GM19328 (cell line): ENCODE data around the gene ARHGAP15.

Source experiments
- ATAC-seq: cut with Tn5 transposase; IDR thresholded peaks from one replicate; pipeline ENCODE4 v1.9.1; 2021; ENCODE audit warnings: mild to moderate bottlenecking, moderate library complexity; ENCODE audit not compliant: unreplicated experiment

Gene ARHGAP15

DNA sequence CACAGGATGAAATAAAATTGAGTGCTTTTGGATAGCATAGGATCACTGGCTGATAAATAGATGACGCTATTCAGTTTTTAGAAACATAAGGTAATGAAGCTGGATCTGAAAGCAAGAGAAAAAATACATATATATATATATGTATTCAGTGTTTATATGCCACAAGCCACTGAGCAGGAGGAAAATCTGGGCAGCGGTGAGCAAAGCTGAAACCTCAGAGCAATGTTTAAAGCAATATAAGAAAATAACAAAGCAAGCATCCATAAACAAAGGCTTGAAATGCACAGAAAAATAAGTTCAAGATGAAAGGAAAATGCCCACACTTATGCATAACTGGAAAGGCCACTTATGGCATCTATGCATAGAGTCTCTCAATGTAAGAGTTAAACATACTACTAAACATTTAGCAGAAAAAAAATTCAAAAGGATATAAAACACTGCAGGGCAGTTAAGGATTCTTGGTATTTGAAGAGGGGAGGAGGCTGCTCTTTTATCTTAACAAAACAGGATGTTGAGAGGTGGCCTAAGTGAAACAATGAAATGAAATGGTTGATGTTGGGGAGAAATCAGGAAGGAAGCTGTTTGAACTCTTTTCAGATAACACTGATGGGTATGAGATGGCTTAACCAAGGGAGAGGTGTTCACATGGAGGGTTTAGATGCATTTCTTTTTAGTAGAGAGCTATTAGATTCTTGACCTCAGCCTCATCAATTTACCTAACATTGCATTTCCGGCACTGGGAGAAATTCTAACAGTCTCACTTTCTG is 129.1 kb downstream of the ARHGAP15 start:
- no peak for ATAC-seq

DNA sequence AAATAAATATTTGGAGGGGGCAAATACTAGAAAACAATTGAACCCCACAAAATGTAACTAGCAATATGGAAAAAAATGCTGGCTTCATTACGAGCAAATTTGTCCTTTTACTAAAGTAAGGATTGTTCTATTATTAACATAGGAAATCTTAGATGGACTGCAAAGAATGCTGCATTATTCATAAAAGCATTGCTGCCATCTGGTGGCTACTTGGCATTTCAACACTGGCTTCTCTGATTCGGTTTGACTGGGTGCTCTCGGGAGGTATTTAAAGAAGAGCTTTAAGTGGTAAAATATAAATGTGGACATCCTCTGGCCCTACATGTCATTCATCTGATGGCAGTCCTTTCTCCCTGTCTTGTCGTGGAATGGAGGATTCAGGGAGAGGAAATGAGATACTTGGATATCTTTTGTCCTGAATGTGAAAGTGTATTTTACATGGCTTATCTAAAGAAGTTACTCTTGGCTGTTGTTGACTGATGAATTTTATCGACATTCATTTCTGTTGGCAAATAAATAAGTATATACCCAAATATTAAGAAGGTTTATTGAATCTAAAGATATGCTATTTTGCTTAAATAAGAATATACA is 130.2 kb downstream of the ARHGAP15 start:
- ATAC-seq: no peak

DNA sequence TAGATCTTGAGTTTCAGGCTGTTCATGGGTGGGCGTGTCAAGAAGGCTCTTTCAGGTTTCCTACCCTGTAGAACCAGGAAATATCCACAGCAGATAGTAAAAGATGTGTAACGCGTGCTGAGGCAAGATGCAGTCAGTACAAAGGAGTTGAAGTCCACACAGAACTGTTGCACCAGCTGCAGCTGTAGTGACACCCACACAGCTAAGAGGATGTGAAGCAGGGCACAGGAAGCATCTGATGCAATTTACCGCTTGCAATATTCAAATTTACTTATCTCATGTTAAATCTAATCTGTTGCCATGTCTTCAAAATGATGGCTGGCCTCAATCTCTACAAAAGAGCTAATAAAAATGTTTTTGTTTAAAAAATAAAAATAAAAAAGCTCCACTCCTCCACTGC is 132.8 kb downstream of the ARHGAP15 start:
- ATAC-seq: no peak

DNA sequence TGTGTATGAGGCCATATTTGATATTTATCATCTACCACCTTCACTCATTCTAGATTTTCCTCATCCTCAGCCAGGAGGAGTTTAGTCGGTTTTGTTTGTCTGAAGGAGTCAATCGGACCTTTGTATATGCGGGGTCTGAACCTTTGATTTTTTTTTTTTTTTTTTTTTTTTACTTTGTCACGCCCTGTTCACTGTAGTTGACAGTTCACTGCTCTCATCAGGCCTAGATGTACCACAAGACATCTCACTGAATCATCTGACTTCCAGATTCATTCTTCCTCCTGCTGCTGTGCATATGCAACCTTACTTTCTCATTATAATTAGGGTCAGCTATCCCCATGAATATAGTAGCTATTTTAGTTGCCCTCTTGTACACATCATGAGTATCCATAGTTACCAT is 133.2 kb downstream of the ARHGAP15 start:
- no peak for ATAC-seq

DNA sequence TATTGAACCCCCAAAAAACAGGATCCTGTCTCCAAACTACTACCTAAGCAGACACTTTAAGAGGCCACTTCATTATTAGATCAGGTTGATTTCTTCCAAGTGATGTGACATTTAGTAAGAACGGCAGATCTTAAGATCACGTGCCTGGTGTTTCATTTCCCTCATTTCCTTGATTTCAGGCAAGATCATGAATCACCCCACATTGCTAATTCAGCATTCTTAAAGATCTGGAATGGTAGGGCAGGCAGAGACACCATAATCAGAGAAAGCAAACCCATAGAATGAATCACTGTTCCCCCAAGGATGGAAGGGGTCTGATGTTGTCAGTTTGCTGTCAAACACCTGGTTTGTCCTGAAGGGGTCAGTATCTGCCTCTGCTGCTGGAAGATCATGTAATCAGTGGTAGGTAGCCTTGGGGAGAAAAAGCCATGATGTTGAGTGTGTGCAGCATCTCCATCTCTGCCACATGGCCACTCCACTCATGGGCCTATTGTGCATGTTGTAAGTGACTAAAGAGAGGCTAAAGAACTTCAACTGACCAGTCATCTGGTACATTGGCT is 133.9 kb downstream of the ARHGAP15 start:
- no peak for ATAC-seq

DNA sequence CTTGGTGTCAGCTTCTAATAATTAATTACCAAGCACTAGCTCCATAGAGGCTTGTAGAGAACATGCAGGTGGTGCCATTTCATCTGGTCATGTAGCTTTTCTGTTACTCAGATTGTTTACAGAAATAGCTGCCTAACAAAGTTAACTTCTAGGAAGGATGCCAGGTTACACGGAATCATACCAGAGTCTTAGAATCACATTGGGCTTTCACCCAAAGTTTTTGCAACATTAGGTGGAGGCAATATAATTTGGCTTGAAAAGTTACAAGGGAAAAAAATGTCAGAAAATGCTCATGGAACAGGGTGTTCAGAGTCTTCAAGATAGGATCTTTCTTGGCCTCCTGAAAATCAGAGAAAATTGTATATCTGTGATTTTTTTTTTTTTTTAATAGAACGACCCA is 135.6 kb downstream of the ARHGAP15 start:
- no peak for ATAC-seq

DNA sequence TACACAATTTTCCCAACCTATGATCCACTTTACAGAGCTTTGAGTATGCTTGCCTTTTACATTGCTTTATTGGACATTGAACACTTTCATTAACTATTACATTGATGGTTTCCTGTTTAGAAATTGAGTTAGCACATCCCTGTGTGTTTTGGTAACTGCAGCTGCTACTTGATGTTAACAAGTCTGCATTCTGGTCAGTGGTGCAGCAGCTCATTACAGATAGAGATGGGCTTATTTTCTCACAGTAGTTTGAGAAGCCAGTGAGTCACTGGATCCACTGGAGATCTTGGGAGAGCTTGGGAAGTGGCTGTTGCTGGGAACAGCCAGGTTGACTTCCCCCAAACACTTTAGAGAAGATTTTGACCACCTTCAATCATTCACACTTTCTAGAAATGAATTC is 150.5 kb downstream of the ARHGAP15 start:
- no peak for ATAC-seq

DNA sequence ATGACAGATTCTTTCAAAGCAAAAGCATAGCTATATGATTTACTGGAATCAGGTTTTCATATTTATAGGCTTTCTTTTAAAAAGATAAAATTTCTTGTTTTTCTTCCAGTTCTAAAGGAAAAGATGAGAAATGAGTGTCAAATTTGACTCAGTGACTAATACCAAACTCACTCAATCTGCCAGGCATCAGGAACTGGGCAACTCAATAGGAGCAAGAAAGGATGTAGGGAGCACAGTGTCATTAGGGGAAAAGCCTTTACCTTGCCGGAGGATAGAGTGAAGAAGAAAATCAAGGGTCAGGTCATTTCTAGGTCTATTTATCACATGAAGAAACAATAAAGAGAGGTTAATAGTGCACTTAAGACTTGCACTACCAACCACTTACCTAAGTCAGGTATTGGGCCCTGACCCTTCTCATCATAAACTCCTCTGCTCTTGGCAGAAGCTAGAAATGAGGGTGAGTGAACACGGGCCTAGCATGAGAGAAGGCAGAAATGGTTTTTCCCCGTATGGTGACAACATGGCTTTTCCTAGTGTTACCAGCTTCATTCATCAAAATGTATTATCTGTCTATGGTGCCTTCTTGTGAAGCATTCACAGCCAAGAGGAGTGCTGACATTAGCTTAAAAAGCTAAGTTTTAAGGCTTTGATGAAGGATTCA is 151.0 kb downstream of the ARHGAP15 start:
- no peak for ATAC-seq

DNA sequence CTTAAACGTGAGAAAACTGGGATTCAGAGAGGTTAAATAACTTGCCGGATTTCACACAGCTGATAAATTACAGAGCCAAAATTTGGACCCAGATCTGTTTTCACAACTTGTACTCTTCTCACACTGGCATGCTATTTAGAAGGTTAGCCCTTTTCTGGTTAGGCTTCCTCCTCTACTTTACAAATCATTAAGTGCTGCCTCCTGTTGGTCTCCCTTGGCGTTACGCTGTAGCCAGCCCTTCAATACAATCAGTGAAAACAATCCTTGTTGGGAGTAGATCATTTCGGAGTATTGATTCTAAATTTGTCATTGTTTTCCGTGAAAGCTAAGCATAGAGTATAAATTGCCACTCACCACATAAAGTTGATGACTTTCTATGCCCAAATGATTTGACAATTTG is 153.5 kb downstream of the ARHGAP15 start:
- no peak for ATAC-seq

DNA sequence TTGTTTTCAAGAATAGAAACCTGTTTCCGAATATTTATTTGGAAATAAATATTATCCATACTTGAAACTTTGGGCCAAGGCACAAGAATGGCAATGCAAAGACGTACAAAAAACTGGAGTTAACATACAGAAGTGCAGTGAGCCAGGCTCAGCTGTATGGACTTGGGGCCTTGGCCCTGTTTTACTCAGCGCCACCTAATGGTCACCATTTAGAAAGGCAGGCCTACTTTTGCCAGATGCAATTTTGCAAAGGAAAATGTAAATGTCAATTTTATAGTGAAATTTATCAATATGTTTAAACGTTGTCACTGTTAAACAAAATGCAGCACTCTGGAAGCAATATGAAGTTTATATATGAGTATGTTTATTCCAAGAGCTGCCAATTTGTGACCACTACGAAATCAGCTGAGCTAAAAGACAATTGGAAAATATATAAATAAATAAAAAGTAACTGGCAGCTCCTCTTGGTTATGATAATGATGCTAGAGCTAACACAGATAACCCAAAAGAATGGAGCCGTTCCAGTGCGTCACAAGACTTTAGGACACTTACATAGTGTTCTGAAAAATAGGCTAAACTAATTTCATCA is 155.0 kb downstream of the ARHGAP15 start:
- ATAC-seq: no peak

DNA sequence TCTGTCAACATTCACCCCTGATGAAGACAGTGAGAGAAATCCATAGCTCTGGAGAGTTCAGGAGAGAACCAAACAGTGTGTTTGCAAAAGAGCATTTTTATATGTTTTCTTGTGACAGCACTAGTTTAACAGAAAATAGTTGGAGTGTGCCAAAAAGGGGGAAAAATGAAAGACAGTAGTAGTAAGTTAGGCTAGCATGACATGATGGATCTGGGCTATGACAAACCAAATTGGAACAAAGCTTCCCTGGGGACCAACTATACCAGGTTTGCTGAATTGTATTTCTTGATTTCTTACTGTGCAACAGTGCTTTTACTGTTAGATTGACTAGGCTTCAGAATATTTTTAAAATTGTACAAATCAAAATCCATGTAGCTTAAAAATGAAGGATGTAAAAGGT is 159.8 kb downstream of the ARHGAP15 start:
- ATAC-seq: no peak

DNA sequence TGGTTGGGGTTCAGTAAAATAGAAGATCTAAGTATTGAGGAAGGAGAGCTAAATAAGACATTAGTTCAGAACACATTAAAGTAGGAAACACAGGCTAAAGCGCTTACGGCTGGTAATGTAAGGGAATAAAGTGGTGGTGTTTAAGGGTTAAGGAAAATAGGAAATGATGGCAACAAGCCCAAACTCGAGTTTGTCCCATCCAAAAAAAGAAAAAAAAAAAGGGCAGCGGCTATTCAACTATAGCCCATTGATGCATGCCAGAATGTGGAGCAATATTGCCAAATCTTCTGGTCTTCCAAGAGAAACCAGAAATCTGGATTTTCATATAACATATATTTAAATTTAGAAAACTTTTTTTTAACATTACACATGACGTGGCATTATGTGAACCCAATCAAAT is 161.0 kb downstream of the ARHGAP15 start:
- no peak for ATAC-seq

DNA sequence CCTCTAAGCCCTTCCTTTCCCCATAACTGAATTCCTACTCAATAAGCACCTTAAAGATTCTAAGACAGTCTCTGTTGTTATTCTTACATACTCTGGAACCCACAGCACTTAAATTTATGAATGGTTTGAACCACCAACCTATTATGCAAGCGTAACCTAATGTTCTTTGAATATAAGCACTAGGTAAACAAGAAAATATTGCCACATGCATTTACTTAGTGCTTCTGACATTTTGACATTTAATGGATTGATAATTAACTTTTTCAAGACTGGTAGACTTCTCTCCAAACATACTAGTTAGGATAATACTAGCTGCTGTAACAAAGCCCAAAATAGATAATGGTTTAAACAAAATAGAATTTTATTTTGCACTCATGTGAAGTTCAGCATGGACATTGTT is 164.8 kb downstream of the ARHGAP15 start:
- no peak for ATAC-seq

DNA sequence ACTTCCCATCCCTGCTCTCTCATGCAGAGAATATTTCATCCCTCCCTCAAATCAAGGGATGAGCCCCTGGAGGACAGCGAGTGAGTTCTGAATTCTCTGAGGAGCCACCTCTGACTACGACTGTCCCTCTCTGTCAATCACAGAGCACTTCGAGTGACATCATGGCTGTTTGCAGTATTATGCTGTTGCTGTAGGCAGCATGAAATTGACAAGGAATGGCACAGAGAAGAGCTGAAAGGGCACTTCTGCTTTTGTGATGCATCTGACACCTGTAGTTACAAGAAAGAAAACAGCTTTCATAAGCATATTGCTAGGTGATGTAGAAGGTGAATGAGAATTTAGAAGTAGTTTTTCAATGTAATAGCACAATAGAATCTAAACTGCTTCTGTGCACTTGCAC is 166.9 kb downstream of the ARHGAP15 start:
- no peak for ATAC-seq

DNA sequence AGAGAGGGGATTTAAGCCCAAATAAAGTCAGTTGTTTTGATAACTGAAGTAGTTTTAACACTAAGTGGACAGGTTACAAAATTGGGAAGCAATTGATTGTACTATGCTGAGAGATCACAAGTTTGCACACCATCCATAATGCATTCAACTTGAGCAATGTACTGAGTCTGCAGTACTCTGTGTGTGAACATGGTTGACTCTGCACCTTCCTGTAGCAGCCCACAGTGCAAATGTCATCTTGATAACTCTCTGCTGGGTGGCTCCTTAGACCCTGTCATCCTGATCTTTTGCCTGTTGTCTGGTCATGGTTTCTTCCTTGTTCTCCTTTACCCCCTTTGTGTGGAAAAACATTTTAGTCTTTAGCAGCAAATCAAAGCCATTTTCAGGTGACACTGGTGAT is 168.0 kb downstream of the ARHGAP15 start:
- ATAC-seq: no peak

DNA sequence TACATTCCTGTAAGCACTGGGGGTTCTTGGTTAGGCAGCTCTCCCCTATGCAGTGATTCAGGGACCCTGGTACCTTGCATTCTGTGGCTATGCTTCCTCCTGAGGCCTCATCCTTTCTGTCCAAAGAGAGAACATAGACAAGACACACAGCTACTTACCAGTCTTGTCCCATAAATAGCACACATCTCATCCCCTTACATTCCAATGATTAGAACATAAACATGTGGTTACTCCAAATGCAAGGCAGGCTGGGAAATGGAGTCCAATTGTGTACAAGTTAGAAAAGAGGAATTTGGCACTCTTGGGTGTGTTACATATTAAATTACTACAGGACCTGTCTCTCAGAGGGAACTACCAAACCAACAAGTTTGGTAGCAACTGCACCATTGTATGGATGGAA is 171.3 kb downstream of the ARHGAP15 start:
- no peak for ATAC-seq

DNA sequence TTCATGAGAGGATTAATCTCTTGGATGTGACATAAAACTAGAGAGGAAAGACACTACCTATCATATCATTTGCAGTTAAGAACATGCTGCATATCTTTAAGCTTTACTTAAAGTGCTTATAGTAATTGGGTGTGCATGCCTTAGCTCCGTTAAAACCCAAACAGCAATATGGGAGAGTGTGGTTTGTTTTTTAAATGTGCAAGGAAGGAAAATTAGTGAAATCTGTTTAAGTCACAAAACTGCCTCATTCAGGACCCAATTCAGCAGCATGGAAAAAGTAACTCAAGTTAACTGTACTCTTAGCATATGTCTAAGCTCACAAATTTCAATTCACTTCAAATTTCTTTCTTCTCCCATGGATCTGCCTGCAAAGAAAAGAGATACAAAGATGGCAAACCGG is 182.2 kb downstream of the ARHGAP15 start:
- ATAC-seq: no peak

DNA sequence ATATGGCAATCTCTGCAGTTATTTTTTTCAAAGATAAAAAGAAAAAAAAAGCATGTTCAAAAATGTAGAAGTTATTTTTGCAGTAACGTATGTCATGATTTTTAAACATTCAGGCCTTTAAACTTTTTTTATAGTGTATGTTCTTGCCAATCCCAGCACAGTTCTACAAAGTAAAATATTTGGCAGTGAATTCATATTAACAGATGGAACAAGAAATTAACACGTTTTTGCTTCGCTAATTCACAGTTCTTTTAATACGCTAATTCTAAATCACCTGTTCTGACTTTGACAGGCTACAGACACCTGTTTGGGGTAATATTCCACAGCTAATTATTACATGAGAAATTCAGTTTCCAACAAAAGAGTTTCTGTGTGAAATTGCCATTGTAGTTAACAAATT is 183.2 kb downstream of the ARHGAP15 start:
- no peak for ATAC-seq

DNA sequence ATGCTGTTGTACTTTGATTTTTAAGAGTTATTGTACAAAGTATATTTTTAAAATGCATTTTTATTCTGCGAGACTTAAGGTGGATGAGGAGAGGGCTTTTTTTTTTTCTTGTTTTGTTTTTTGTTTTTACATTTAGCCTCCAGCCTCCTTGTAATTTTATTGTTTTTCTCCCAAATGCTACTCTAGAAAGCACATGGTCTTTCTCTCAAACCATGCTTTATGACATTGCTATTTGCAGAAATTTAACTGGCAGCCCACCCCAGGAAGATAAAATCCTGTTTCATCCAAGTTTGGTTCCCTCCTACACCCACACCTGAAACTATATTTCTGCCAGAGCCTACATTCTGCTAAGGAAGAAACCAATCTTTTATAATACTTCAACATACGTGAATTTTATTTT is 184.6 kb downstream of the ARHGAP15 start:
- ATAC-seq: no peak

DNA sequence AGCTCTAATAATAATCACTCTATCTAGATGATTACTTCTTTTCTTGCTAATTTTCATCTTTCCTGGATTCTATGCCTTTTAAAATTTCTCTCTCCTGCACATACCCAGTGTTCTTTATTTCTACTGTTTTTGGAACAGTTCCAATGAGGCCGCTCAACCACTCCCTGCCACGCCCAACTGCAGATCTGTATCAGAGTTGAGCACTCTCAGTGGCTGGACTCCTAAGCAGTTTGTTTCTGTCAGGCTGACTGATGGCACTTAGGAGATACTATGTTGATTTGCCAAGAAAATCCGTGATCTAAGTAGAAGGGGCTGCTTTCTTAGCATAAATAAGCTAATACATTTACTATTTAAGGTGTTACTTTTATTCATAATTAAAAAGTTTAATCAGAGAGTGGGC is 192.8 kb downstream of the ARHGAP15 start:
- ATAC-seq: no peak

DNA sequence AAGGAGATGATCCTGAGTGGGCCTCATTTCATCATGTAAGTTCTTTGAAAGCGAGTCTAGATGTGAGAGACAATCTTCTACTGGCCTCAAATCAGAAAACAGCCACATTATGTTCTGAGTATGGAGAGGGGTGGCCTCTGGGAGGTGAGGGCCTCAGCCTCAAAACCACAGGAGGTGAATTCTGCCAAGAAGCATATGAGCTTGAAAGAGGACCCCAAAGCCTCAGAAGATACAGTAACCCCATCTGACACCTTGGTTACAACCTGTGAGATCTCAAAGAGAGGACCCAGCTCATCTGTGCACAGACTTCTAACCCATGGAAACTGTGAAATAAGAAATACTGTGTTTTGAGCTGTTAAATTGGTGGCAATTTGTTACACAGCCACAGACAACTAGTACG is 200.1 kb downstream of the ARHGAP15 start:
- ATAC-seq: no peak
